GM12878 (cell line): ENCODE results near the gene NF1. TPM values are rescaled to one million over a fixed set of nuclear protein-coding genes. Genes with fewer than 3 reads are reported as not detected.

Source experiments
- ATAC-seq: fragments of 200-7000 bp; cut with Tn5 transposase; 3 replicates; pipeline ENCODE4 v1.9.1; 2020; ENCODE audit warnings: mild to moderate bottlenecking, moderate library complexity
- BruUV-seq: library from RNA; stranded (reverse); fragments of 400-500 nt; replicated peaks from 2 replicates; lab custom pipeline; 2021; lab: Mats Ljungman, UMichigan
- CTCF ChIA-PET: fragments of 300-600 bp; sonication (Branson Sonifier 250); formaldehyde crosslinking; extraction: SDS; loops from one replicate; lab custom pipeline; 2021; ENCODE audit warnings: inconsistent platforms; lab: Yijun Ruan, JAX
- POLR2A ChIA-PET: fragments of 350-600 bp; formaldehyde crosslinking; extraction: SDS; loops from one replicate; lab custom pipeline; 2021; ENCODE audit warnings: inconsistent platforms; lab: Charles Lee
- RAD21 ChIA-PET: fragments of 300-600 bp; sonication (Branson Sonifier 250); formaldehyde crosslinking; loops from one replicate; lab custom pipeline; 2023; ENCODE audit warnings: antibody characterized with exemption; ENCODE audit not compliant: unreplicated experiment; lab: Charles Lee
- SMC1A ChIA-PET: fragments of 300-600 bp; sonication (Branson Sonifier 250); formaldehyde crosslinking; loops from one replicate; lab custom pipeline; 2023; ENCODE audit not compliant: unreplicated experiment, uncharacterized antibody; lab: Charles Lee
- DNase-seq: peaks from one replicate; pipeline ENCODE4 v3.0.0-alpha.2; 2011; ENCODE audit warnings: low read depth, low spot score
- FAIRE-seq: peaks from 3 replicates; lab custom pipeline; 2011; peaks lifted over from hg19 to GRCh38; lab: Jason Lieb, UNC
- H2AFZ ChIP-seq: 2 replicates; pipeline ENCODE4 v1.6.0; 2011; ENCODE audit warnings: low read depth, low read length, control low read depth; ENCODE audit not compliant: control insufficient read depth
- H3K27ac ChIP-seq: 2 replicates; pipeline ENCODE4 v1.5.1; 2011; ENCODE audit warnings: control low read depth; ENCODE audit not compliant: control insufficient read depth, insufficient read depth
- H3K27me3 ChIP-seq, 2 experiments: replicated peaks in 1 of 2; 2 replicates each; pipeline versions ENCODE4 v1.6.0 to v1.6.1; 2011; ENCODE audit warnings: low read length in 1 of 2; ENCODE audit not compliant: control insufficient read depth in 2 of 2, insufficient read depth in 2 of 2
- H3K36me3 ChIP-seq, 2 experiments: 2 replicates each; pipeline ENCODE4 v1.5.1; 2011; ENCODE audit warnings: low read length in 1 of 2; ENCODE audit not compliant: control insufficient read depth in 2 of 2, insufficient read depth in 2 of 2
- H3K4me1 ChIP-seq: 2 replicates; pipeline ENCODE4 v1.6.1; 2011; ENCODE audit warnings: mild to moderate bottlenecking, low read length, moderate library complexity, mixed read lengths; ENCODE audit not compliant: control insufficient read depth, insufficient read depth
- H3K4me2 ChIP-seq: 2 replicates; pipeline ENCODE4 v1.6.0; 2011; ENCODE audit warnings: control low read depth; ENCODE audit not compliant: control insufficient read depth, insufficient read depth
- H3K4me3 ChIP-seq: fragments of 200-600 bp; sonication (generic); 2 replicates; pipeline ENCODE4 v1.5.1; 2016
- H3K79me2 ChIP-seq: 2 replicates; pipeline ENCODE4 v1.6.0; 2011; ENCODE audit warnings: low read length; ENCODE audit not compliant: control insufficient read depth, insufficient read depth
- H3K9ac ChIP-seq: 2 replicates; pipeline ENCODE4 v1.8.0; 2011; ENCODE audit warnings: low read length, control low read depth, mixed read lengths; ENCODE audit not compliant: control insufficient read depth, insufficient read depth
- H3K9me3 ChIP-seq: replicated peaks from 3 replicates; pipeline ENCODE4 v1.5.1; 2011; ENCODE audit warnings: mild to moderate bottlenecking, low read length; ENCODE audit not compliant: control insufficient read depth, insufficient read depth
- H4K20me1 ChIP-seq: 2 replicates; pipeline ENCODE4 v1.6.0; 2011; ENCODE audit not compliant: control insufficient read depth, insufficient read depth
- CREM ChIP-seq: IDR thresholded peaks from 2 replicates; pipeline ENCODE4 v1.6.1; 2014; ENCODE audit warnings: antibody characterized with exemption, low read depth
- ESRRA ChIP-seq: IDR thresholded peaks from 2 replicates; pipeline ENCODE4 v1.6.1; 2012; ENCODE audit warnings: mild to moderate bottlenecking, low read length, improper control_type of control experiment
- IKZF2 ChIP-seq, 2 experiments: fragments of 450-650 bp; IDR thresholded peaks; 2 replicates each; pipeline ENCODE4 v1.6.1; 2017; ENCODE audit warnings: mild to moderate bottlenecking in 2 of 2, moderate library complexity in 2 of 2
- NFXL1 ChIP-seq: fragments of 450-650 bp; IDR thresholded peaks from 2 replicates; pipeline ENCODE4 v1.6.1; 2017; ENCODE audit warnings: antibody characterized with exemption, mild to moderate bottlenecking, borderline replicate concordance
- POLR2AphosphoS5 ChIP-seq: IDR thresholded peaks from 2 replicates; pipeline ENCODE4 v1.6.1; 2011; ENCODE audit warnings: mild to moderate bottlenecking, low read length, inconsistent platforms
- RB1 ChIP-seq: fragments of 450-650 bp; formaldehyde crosslinking; IDR thresholded peaks from 2 replicates; pipeline ENCODE4 v1.6.1; 2017; ENCODE audit warnings: mild to moderate bottlenecking, borderline replicate concordance
- SMAD1 ChIP-seq: fragments of 450-650 bp; IDR thresholded peaks from 2 replicates; pipeline ENCODE4 v1.6.1; 2018; ENCODE audit warnings: mild to moderate bottlenecking, low read depth; ENCODE audit not compliant: partially characterized antibody
- STAT1 ChIP-seq: fragments of 450-650 bp; conservative IDR thresholded peaks from 2 replicates; pipeline ENCODE4 v1.6.1; 2014; ENCODE audit warnings: antibody characterized with exemption, mild to moderate bottlenecking
- TAF1 ChIP-seq: IDR thresholded peaks from 2 replicates; pipeline ENCODE4 v1.6.1; 2011; ENCODE audit warnings: mild to moderate bottlenecking, low read depth, low read length, borderline replicate concordance
- ZNF622 ChIP-seq: fragments of 450-650 bp; IDR thresholded peaks from 2 replicates; pipeline ENCODE4 v1.6.1; 2017; ENCODE audit warnings: mild to moderate bottlenecking, inconsistent platforms
- ZNF687 ChIP-seq: fragments of 450-650 bp; IDR thresholded peaks from 2 replicates; pipeline ENCODE4 v1.6.1; 2017; ENCODE audit warnings: mild to moderate bottlenecking, moderate library complexity
- ZSCAN29 ChIP-seq: fragments of 450-650 bp; IDR thresholded peaks from 2 replicates; pipeline ENCODE4 v1.6.1; 2017; ENCODE audit warnings: mild to moderate bottlenecking, moderate library complexity
- WGBS: methylation state at CpG from one replicate; pipeline ENCODE4 v1.1.6; 2016; ENCODE audit warnings: low lambda C conversion rate; ENCODE audit not compliant: insufficient replicate concordance, insufficient coverage; ENCODE audit errors: missing lambda C conversion rate; 5-methylcytosine and 5-hydroxymethylcytosine counted together
- in situ Hi-C: fragments of 300-500 bp; cut with MboI; formaldehyde crosslinking; loops from 9 replicates; pipeline ENCODE4 v1.14.3; 2018; ENCODE audit warnings: mixed read lengths
- intact Hi-C: fragments of 100-400 bp; cut with micrococcal nuclease; formaldehyde crosslinking; loops from one replicate; pipeline ENCODE4 v1.14.2; 2022; ENCODE audit not compliant: unreplicated experiment
- polyA plus RNA-seq, 11 experiments: library from polyadenylated mRNA; depleted of rRNA in 4 of 11; unstranded in 6 of 11; stranded (reverse) in 5 of 11; fragments of >200 nt; fragmentation: Nextera tagmentation in 4 of 11; fragmentation: Illumina TruSeq in 1 of 11; extraction: Ambion mirVana in 4 of 11; extraction: Trizol in 1 of 11; gene quantifications; 1 replicate in 1 of 11; 2 replicates in 10 of 11; pipeline versions ENCODE4 v1.2.1 to v1.2.3, GENCODE V29; 2011 to 2016; ENCODE audit warnings: inconsistent platforms in 2 of 11, missing spikeins in 2 of 11, low read depth in 1 of 11
- total RNA-seq, 4 experiments: library from RNA; depleted of rRNA in 3 of 4; stranded (reverse); fragments of >200 nt in 3 of 4; fragmentation: Illumina TruSeq in 1 of 4; extraction: Trizol in 1 of 4; gene quantifications; 2 replicates each; pipeline versions ENCODE4 v1.2.1 to v1.2.3, GENCODE V29; 2013 to 2021

NF1 gene
- total and polyA plus RNA-seq, 10 of the 15 experiments (the other 5 are each of a cell fraction or from before 2014, with no cell fraction given) = 2.5 to 31.8 (median 16.6) TPM

DNA sequence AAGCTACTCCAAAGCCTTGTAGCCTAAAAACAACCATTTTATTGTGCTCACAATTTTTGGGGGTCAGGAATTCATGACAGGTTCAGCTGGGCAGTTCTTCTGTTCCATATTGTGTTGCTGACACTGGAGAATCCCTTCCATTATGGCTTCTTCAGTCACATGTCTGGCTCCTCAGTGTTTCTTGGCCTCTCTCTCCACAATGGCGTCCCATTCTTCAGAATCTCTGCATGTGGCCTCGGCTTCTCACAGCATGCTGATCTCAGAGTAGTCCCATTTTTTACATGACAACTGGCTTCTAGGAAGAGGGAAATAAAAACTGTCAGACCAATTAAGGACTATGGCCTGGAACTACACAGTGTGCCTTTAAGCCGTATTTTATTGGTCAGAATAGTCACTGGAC is 49.7 kb downstream of the NF1 start (continued):
- TF ChIP-seq ZNF687 (no peak), IKZF2 (IDR thresholded peaks at IDR 0.05) (no peak), CREM (no peak), SMAD1 (no peak), ESRRA (no peak), STAT1 (no peak), RB1 (no peak)
- TF ChIP-seq, all 136 proteins: peak for 0

GRCh38 chr17:31144836-31145235 is 50.1 kb downstream of the NF1 start:
- FAIRE-seq = no peak
- TF ChIP-seq TAF1 = no peak
- no peak for TF ChIP-seq ZSCAN29
- no peak for TF ChIP-seq NFXL1
- no peak for TF ChIP-seq ZNF622
- no peak for TF ChIP-seq POLR2AphosphoS5
- peaks cover 8% of the 10 kb centered on the region; the same call in 1 of the 2 replicates for H3K4me1 ChIP-seq
- in situ Hi-C loops = no loop called here
- POLR2A ChIA-PET = no interaction called here
- no peak overlapping the region for H3K27ac ChIP-seq
- CTCF ChIA-PET = no interaction called here
- no peak overlapping the region for H2AFZ ChIP-seq
- 85% methylated on average over 7 of the region's 7 CpGs for WGBS
- no peak overlapping the region for H3K9ac ChIP-seq
- intact Hi-C loops = no loop called here
- RAD21 ChIA-PET = no interaction called here
- SMC1A ChIA-PET = interaction anchor here (1.4 kb wide), 1 partner anchor 50 kb away, joined by 3 read pairs; no protein-coding TSS in a partner anchor
- no peak for ATAC-seq
- H3K79me2 ChIP-seq = no peaks in the 10 kb centered on the region
- no TSS peak for BruUV-seq
- DNase-seq = no peak
- no peaks in the 10 kb centered on the region for H3K27me3 ChIP-seq
- H3K4me3 ChIP-seq = no peak overlapping the region
- no peaks in the 10 kb centered on the region for H4K20me1 ChIP-seq
- peaks cover 0 to 2% of the 10 kb centered on the region in 2 experiments; a peak in 2 of 4 replicates for H3K36me3 ChIP-seq
- no peaks in the 10 kb centered on the region for H3K9me3 ChIP-seq
- no peak overlapping the region for H3K4me2 ChIP-seq
